Panc1 (cell line): ENCODE data around the gene ZBTB7B. TPM values are rescaled to one million over a fixed set of nuclear protein-coding genes. Genes with fewer than 3 reads are reported as not detected.

Experiments used
- ATAC-seq: fragments of 200-7000 bp; cut with Tn5 transposase; 2 replicates; pipeline ENCODE4 v1.9.1; 2020; ENCODE audit warnings: mild to moderate bottlenecking, moderate library complexity
- BruUV-seq: library from RNA; stranded (reverse); fragments of 400-500 nt; replicated peaks from 2 replicates; lab custom pipeline; 2021; lab: Mats Ljungman, UMichigan
- CTCF ChIA-PET: fragments of 300-600 bp; sonication (Branson Sonifier 250); formaldehyde crosslinking; loops from one replicate; lab custom pipeline; 2022; ENCODE audit warnings: antibody characterized with exemption; lab: Charles Lee
- POLR2A ChIA-PET: fragments of 300-600 bp; sonication (Branson Sonifier 250); formaldehyde crosslinking; loops from one replicate; lab custom pipeline; 2022; ENCODE audit warnings: antibody characterized with exemption; lab: Charles Lee
- DNase-seq: peaks from one replicate; pipeline ENCODE4 v3.0.0-alpha.2; 2010; ENCODE audit warnings: low read depth, low spot score
- H3K27ac ChIP-seq: 2 replicates; pipeline ENCODE4 v1.5.1; 2011; ENCODE audit warnings: mild to moderate bottlenecking, low read length, inconsistent platforms
- H3K27me3 ChIP-seq: fragments of 200-500 bp; sonication (Bioruptor generic); 2 replicates; pipeline ENCODE4 v1.6.0; 2014; ENCODE audit warnings: low read length, inconsistent platforms; ENCODE audit not compliant: control insufficient read depth, insufficient read depth
- H3K36me3 ChIP-seq: fragments of 200-500 bp; sonication (Bioruptor generic); 2 replicates; pipeline ENCODE4 v1.5.1; 2014; ENCODE audit warnings: inconsistent platforms, mild to moderate bottlenecking, low read length, moderate library complexity; ENCODE audit not compliant: control insufficient read depth, insufficient read depth
- H3K4me1 ChIP-seq: 2 replicates; pipeline ENCODE4 v1.5.1; 2011; ENCODE audit warnings: inconsistent platforms, mild to moderate bottlenecking, low read length, moderate library complexity; ENCODE audit not compliant: control insufficient read depth, insufficient read depth
- H3K4me3 ChIP-seq, 2 experiments: 2 replicates each; pipeline ENCODE4 v1.5.1; 2011 to 2012; ENCODE audit warnings: low read depth in 2 of 2, low read length in 2 of 2, mild to moderate bottlenecking in 2 of 2, inconsistent platforms in 1 of 2, moderate library complexity in 1 of 2
- H3K9me3 ChIP-seq: fragments of 200-500 bp; sonication (Bioruptor generic); 2 replicates; pipeline ENCODE4 v1.5.1; 2014; ENCODE audit warnings: low read depth, mild to moderate bottlenecking, inconsistent platforms, low read length, moderate library complexity; ENCODE audit not compliant: control insufficient read depth, insufficient read depth
- CTCF ChIP-seq: fragments of 450-650 bp; IDR thresholded peaks from 2 replicates; pipeline ENCODE4 v1.5.1; 2017; ENCODE audit warnings: mild to moderate bottlenecking
- POLR2AphosphoS5 ChIP-seq: IDR thresholded peaks from 2 replicates; pipeline ENCODE4 v1.6.1; 2012; ENCODE audit warnings: mild to moderate bottlenecking, low read depth, low read length, moderate library complexity
- REST ChIP-seq, 2 experiments: IDR thresholded peaks; 2 replicates each; pipeline ENCODE4 v1.6.1; 2011 to 2012; ENCODE audit warnings: low read depth in 2 of 2, control low read depth in 1 of 2, low read length in 1 of 2, mild to moderate bottlenecking in 1 of 2, moderate library complexity in 1 of 2; ENCODE audit not compliant: insufficient read depth in 1 of 2
- SIN3A ChIP-seq: IDR thresholded peaks from 2 replicates; pipeline ENCODE4 v1.6.1; 2012; ENCODE audit warnings: low read depth, mild to moderate bottlenecking, low read length, moderate library complexity, borderline replicate concordance; ENCODE audit not compliant: insufficient read depth
- TCF7L2 ChIP-seq: IDR thresholded peaks from 2 replicates; pipeline ENCODE4 v1.6.1; 2011; ENCODE audit warnings: mild to moderate bottlenecking, low read depth, low read length, inconsistent platforms
- in situ Hi-C: cut with HindIII; loops from 2 replicates; pipeline ENCODE4 v1.10.0; 2016; ENCODE audit warnings: low sequenced_read_pairs, low pct_unique_long_range_greater_than_20kb
- intact Hi-C: fragments of 100-400 bp; cut with micrococcal nuclease; formaldehyde crosslinking; loops from one replicate; pipeline ENCODE4 v1.10.0; 2022; ENCODE audit not compliant: unreplicated experiment
- total RNA-seq: library from RNA; stranded (reverse); gene quantifications from one replicate; pipeline ENCODE4 v1.2.1, GENCODE V29; 2021; ENCODE audit not compliant: unreplicated experiment

ZBTB7B gene
- total RNA-seq, 1 experiment from 2014 or later, result 55.8 TPM

GRCh38 chr1:155005076-155006011 lies 2.7 kb downstream of the ZBTB7B start:
- Histone ChIP-seq H3K27ac (peak overlapping the region; percentile 99), H3K4me3 (peak overlapping the region; percentile 80 to 98; a peak in 3 of 4 replicates), H3K27me3 (no peaks in the 10 kb centered on the region), H3K36me3 (peaks cover 5% of the 10 kb centered on the region; the same call in 1 of the 2 replicates), H3K4me1 (peaks cover 40% of the 10 kb centered on the region), H3K9me3 (no peaks in the 10 kb centered on the region)
- BruUV-seq, result TSS peak; percentile 59
- CTCF ChIA-PET, result no interaction called here
- DNase-seq (no peak), ATAC-seq (peak; percentile 1; the same call in 1 of the 2 replicates)
- in situ Hi-C loops (no loop called here), intact Hi-C loops (no loop called here)
- TF ChIP-seq REST (IDR thresholded peaks at IDR 0.05; ENCODE audit: insufficient read depth in 1 of 2, low read depth in 2 of 2, low read length in 1 of 2) (no peak), CTCF (no peak), TCF7L2 (no peak), SIN3A (no peak), POLR2AphosphoS5 (peak; percentile 26; the same call in 1 of the 2 replicates)
- POLR2A ChIA-PET, result no interaction called here

- Histone ChIP-seq H3K27ac (peak overlapping the region; percentile 87), H3K36me3 (peaks cover 5% of the 10 kb centered on the region; the same call in 1 of the 2 replicates), H3K4me3 (no peak overlapping the region), H3K9me3 (no peaks in the 10 kb centered on the region), H3K4me1 (peaks cover 42% of the 10 kb centered on the region), H3K27me3 (no peaks in the 10 kb centered on the region)
- intact Hi-C loops (no loop called here), in situ Hi-C loops (no loop called here)
- ChIA-PET POLR2A (interaction anchor here (0.7 kb wide), 1 partner anchor 16 kb away, joined by 3 read pairs; no protein-coding TSS in a partner anchor), CTCF (interaction anchor here (0.6 kb wide), 1 partner anchor 32 kb away, joined by 3 read pairs; no protein-coding TSS in a partner anchor)
- BruUV-seq, result no TSS peak
- no peak for TF ChIP-seq REST (IDR thresholded peaks at IDR 0.05; ENCODE audit: insufficient read depth in 1 of 2, low read depth in 2 of 2, low read length in 1 of 2)
- no peak for TF ChIP-seq SIN3A
- TF ChIP-seq POLR2AphosphoS5, result no peak
- no peak for TF ChIP-seq CTCF
- no peak for TF ChIP-seq TCF7L2
- DNase-seq, result no peak
- ATAC-seq, result no peak
These were observed 4.0 kb downstream of the ZBTB7B start for GRCh38 chr1:155006601-155007101.
